Lung (tissue), 12 donors: ENCODE results near the gene PRF1. TPM values are rescaled to one million over a fixed set of nuclear protein-coding genes. Genes with fewer than 3 reads are reported as not detected.

Experiments
- ATAC-seq: fragments of 200-7000 bp; cut with Tn5 transposase; one replicate; pipeline ENCODE4 v1.9.1; 2020; ENCODE audit warnings: moderate number of reproducible peaks; ENCODE audit not compliant: insufficient read depth, low FRiP score
- DNase-seq, 3 donors: peaks; one replicate each; pipeline ENCODE4 v3.0.0-alpha.2; 2013 to 2017
- H3K27ac ChIP-seq, 2 donors: one replicate each; pipeline ENCODE4 v1.5.1; 2013; ENCODE audit warnings: mild to moderate bottlenecking in 2 of 2, moderate library complexity in 2 of 2, control low read depth in 1 of 2, inconsistent platforms in 1 of 2, low read depth in 1 of 2, low read length in 1 of 2
- H3K27me3 ChIP-seq, 3 donors: one replicate each; pipeline ENCODE4 v1.5.1; 2013; ENCODE audit warnings: low read length in 2 of 3; ENCODE audit not compliant: control insufficient read depth in 3 of 3, insufficient read depth in 3 of 3
- H3K36me3 ChIP-seq, 4 donors: one replicate each; pipeline ENCODE4 v1.5.1; 2013; ENCODE audit warnings: low read length in 4 of 4, mild to moderate bottlenecking in 1 of 4, moderate library complexity in 1 of 4; ENCODE audit not compliant: control insufficient read depth in 4 of 4, insufficient read depth in 4 of 4
- H3K4me1 ChIP-seq, 5 donors: one replicate each; pipeline ENCODE4 v1.5.1; 2013; ENCODE audit warnings: low read length in 5 of 5, mild to moderate bottlenecking in 2 of 5, moderate library complexity in 1 of 5; ENCODE audit not compliant: control insufficient read depth in 5 of 5, insufficient read depth in 5 of 5
- H3K4me3 ChIP-seq: one replicate; pipeline ENCODE4 v1.5.1; 2013; ENCODE audit warnings: mild to moderate bottlenecking, control low read depth, moderate library complexity
- H3K9ac ChIP-seq, 2 donors: one replicate each; pipeline ENCODE4 v1.5.1; 2013; ENCODE audit warnings: low read length in 2 of 2, control low read depth in 1 of 2; ENCODE audit not compliant: insufficient read depth in 1 of 2
- H3K9me3 ChIP-seq, 4 donors: one replicate each; pipeline ENCODE4 v1.5.1; 2013; ENCODE audit warnings: low read length in 3 of 4, mild to moderate bottlenecking in 1 of 4, moderate library complexity in 1 of 4; ENCODE audit not compliant: control insufficient read depth in 4 of 4, insufficient read depth in 3 of 4
- WGBS, 2 donors: extraction: QIAGEN DNeasy Blood & Tissue Kit; methylation state at CpG; one replicate each; pipeline ENCODE4 v1.1.7; 2013; 5-methylcytosine and 5-hydroxymethylcytosine counted together
- polyA plus RNA-seq, 2 donors: library from polyadenylated mRNA; stranded (reverse); fragments of 200-250 nt; gene quantifications; one replicate each; pipeline ENCODE4 v1.2.1, GENCODE V29; 2013
- total RNA-seq, 2 donors: library from RNA; depleted of rRNA in 1 of 2; stranded (reverse); fragments of >200 nt in 1 of 2; gene quantifications; one replicate each; pipeline ENCODE4 v1.2.1, GENCODE V29; 2014 to 2021
- TF ChIP-seq, protein P1 (sequence below): IDR thresholded peaks from 2 replicates; pipeline ENCODE4 v1.5.1; 2012; ENCODE audit warnings: mild to moderate bottlenecking; ENCODE audit errors: control extremely low read depth, extremely low read depth
- donor health status: control.
- donor health status: control.
- donor health status: Bipolar disorder and iron deficiency.
- donor health status: healthy.
- donor health status: DM: yes; HTN: yes; CAD: no.

Gene PRF1
- total and polyA plus RNA-seq, 4 donors, result 3.2 to 11.5 (median 7.3) TPM

DNA sequence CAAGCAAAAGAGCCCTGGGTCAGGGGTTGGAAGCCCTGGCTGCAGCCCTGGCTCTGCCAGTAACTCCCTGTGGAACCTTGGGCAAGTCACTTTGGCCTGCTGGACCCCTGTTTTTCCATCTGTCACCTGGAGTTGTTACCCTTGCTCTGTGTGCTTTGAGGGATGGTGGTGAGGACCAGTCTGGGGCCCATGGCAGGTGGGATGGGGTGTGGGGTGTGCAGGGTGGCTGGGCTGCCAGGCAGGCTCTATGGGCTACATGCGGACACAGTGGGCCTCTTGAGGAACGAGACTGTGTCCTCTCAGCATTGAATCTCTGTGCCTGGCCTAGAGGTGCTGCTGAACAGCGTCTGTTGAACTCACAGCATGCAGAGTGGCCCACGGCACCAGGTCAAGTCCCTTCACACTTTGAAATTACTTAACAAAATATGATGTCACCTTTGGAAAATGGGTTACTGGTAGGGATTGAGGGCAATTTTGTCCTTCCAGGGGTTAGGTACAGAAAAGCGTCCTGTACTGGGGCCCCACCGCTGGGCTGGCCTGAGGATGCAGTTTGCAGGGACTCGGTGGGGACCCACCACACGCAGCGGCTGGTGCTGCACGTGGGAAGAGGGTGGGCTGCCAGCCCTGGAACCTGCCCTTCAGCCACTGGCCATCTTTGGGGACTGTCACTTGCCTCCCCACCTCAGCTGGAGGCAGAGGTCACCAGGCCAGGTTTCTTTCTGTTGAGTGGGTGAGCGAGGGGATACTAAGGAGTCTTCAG lies 45.3 kb downstream of the PRF1 start:
- ATAC-seq (no peak), DNase-seq (no peak)
- TF ChIP-seq, protein P1, sequence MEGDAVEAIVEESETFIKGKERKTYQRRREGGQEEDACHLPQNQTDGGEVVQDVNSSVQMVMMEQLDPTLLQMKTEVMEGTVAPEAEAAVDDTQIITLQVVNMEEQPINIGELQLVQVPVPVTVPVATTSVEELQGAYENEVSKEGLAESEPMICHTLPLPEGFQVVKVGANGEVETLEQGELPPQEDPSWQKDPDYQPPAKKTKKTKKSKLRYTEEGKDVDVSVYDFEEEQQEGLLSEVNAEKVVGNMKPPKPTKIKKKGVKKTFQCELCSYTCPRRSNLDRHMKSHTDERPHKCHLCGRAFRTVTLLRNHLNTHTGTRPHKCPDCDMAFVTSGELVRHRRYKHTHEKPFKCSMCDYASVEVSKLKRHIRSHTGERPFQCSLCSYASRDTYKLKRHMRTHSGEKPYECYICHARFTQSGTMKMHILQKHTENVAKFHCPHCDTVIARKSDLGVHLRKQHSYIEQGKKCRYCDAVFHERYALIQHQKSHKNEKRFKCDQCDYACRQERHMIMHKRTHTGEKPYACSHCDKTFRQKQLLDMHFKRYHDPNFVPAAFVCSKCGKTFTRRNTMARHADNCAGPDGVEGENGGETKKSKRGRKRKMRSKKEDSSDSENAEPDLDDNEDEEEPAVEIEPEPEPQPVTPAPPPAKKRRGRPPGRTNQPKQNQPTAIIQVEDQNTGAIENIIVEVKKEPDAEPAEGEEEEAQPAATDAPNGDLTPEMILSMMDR, result no peak

DNA sequence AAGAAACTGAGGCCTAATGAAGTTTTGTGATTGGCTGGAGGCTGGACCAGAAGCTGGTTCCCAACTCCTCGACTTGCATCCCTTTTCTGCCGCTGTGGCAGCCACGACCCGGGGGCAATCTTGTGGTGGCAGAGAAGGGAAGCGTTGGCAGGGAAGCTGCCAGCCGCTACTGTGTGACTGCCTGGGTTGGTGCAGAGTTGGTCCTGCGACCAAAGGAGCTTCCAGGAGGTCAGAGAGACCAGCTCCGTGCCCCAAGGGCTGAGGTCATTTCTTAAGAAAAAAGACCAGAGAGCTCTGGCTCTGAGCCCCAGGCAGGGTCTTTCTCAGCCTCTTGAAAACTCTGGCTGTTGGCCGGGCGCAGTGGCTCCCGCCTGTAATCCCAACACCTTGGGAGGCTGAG lies 47.2 kb downstream of the PRF1 start:
- Histone ChIP-seq H3K4me1 (peaks cover 0 to 48% (median 12%) of the 10 kb centered on the region in 5 donors), H3K27ac (no peak overlapping the region), H3K36me3 (peaks cover 0 to 13% (median 1%) of the 10 kb centered on the region in 4 donors), H3K27me3 (no peaks in the 10 kb centered on the region), H3K9ac (no peak overlapping the region), H3K4me3 (no peak overlapping the region), H3K9me3 (no peaks in the 10 kb centered on the region)
- 75 to 88% methylated on average over 11 of the region's 11 CpGs for whole genome bisulfite sequencing, 2 donors
- no peak for ATAC-seq
- TF ChIP-seq, protein P1, result no peak
- DNase-seq, result no peak

More for the DNA sequence above, 45.3 kb downstream of the PRF1 start:
- Histone ChIP-seq H3K36me3 (peaks cover 0 to 5% (median 1%) of the 10 kb centered on the region in 4 donors), H3K4me3 (no peak overlapping the region), H3K9me3 (no peaks in the 10 kb centered on the region), H3K9ac (no peak overlapping the region), H3K27me3 (no peaks in the 10 kb centered on the region), H3K4me1 (peaks cover 0 to 52% (median 20%) of the 10 kb centered on the region in 5 donors), H3K27ac (no peak overlapping the region)
- 96 to 97% methylated on average over 11 of the region's 11 CpGs for WGBS, 2 donors

DNA sequence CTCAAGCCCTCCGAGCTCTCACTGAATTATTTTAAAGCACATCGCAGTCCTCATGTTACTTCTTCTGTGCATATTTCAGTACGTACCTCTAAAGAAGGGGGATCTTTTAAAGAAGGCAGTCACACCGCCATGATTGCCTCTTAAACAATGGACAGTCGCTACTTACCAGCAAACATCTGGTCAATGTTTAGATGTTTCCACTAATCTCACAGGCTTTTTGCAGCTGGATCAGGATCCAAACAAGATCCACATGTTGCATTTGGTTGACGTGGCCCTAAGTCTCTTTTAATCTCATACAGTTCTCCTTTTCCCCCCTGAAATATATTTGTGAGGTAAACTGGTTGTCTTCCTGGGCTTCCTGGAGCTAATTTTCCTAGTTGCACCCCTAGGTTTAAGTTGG lies 50.0 kb downstream of the PRF1 start:
- TF ChIP-seq, protein P1, result no peak

More for the DNA sequence above, 50.0 kb downstream of the PRF1 start:
- ATAC-seq (no peak), DNase-seq (peak in 2 of 3 donors; percentile 71 to 78)
- H3K4me3 ChIP-seq, result no peak overlapping the region
- H3K36me3 ChIP-seq, result peaks cover 0 to 16% (median 1%) of the 10 kb centered on the region in 4 donors
- peaks cover 0 to 27% (median 7%) of the 10 kb centered on the region in 5 donors for H3K4me1 ChIP-seq
- H3K27ac ChIP-seq, result no peak overlapping the region
- WGBS, 2 donors, result 80 to 82% methylated on average over 6 of the region's 6 CpGs
- no peaks in the 10 kb centered on the region for H3K27me3 ChIP-seq
- peak overlapping the region in 1 of 2 donors; percentile 60 for H3K9ac ChIP-seq
- H3K9me3 ChIP-seq, result no peaks in the 10 kb centered on the region
